Neutrophil (primary cell): Measurements from ENCODE around the gene ZNF189.

Experiments used
- H3K27ac ChIP-seq: fragments of 200-600 bp; sonication (generic); 2 replicates; pipeline ENCODE4 v1.5.1; 2016; ENCODE audit warnings: mild to moderate bottlenecking, moderate library complexity
- H3K27me3 ChIP-seq: fragments of 200-600 bp; sonication (generic); 2 replicates; pipeline ENCODE4 v1.6.0; 2016; ENCODE audit warnings: mild to moderate bottlenecking
- H3K36me3 ChIP-seq: fragments of 200-600 bp; sonication (generic); 2 replicates; pipeline ENCODE4 v1.5.1; 2017
- H3K4me1 ChIP-seq, 2 experiments: fragments of 200-600 bp in 1 of 2; sonication (generic) in 1 of 2; 1 replicate in 1 of 2; 2 replicates in 1 of 2; pipeline versions ENCODE4 v1.5.1 to v1.6.1; 2013 to 2016; ENCODE audit warnings: low read depth in 1 of 2, low read length in 1 of 2, mild to moderate bottlenecking in 1 of 2, moderate library complexity in 1 of 2; ENCODE audit not compliant: control insufficient read depth in 1 of 2, insufficient read depth in 1 of 2
- H3K4me3 ChIP-seq, 2 experiments: fragments of 200-600 bp in 1 of 2; sonication (generic) in 1 of 2; 1 replicate in 1 of 2; 2 replicates in 1 of 2; pipeline ENCODE4 v1.5.1; 2013 to 2016; ENCODE audit warnings: low read depth in 1 of 2, low read length in 1 of 2, mild to moderate bottlenecking in 1 of 2, moderate library complexity in 1 of 2
- H3K9me3 ChIP-seq: fragments of 200-600 bp; sonication (generic); 2 replicates; pipeline ENCODE4 v1.5.1; 2016
- TF ChIP-seq, protein P1 (sequence below): fragments of 200-600 bp; sonication (generic); IDR thresholded peaks from 2 replicates; pipeline ENCODE4 v1.5.1; 2016; ENCODE audit warnings: antibody characterized with exemption

Gene ZNF189

DNA sequence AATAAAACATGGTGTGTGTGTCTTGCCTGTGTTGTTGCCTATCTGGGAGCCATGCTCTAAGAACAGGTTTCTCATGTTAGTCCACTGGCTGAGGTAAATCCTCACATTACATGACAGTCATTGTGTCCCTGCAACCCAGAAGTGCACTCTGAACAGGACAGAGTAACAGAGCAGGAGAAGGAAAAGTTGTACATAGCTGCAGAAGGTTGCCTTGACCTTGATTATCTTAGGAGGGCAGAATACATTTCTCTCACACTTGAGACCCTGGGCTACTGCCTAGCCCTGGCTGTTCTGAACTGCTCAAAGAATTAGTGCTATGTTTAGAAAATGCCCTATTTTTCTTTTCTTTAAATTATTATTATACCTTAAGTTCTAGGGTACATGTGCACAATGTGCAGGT lies 16.9 kb downstream of the ZNF189 start:
- Histone ChIP-seq H3K27ac (no peak overlapping the region), H3K4me1 (peaks cover 7 to 17% of the 10 kb centered on the region in 2 experiments), H3K36me3 (no peaks in the 10 kb centered on the region), H3K27me3 (no peaks in the 10 kb centered on the region), H3K9me3 (peaks cover 8% of the 10 kb centered on the region), H3K4me3 (no peak overlapping the region)
- TF ChIP-seq, protein P1, sequence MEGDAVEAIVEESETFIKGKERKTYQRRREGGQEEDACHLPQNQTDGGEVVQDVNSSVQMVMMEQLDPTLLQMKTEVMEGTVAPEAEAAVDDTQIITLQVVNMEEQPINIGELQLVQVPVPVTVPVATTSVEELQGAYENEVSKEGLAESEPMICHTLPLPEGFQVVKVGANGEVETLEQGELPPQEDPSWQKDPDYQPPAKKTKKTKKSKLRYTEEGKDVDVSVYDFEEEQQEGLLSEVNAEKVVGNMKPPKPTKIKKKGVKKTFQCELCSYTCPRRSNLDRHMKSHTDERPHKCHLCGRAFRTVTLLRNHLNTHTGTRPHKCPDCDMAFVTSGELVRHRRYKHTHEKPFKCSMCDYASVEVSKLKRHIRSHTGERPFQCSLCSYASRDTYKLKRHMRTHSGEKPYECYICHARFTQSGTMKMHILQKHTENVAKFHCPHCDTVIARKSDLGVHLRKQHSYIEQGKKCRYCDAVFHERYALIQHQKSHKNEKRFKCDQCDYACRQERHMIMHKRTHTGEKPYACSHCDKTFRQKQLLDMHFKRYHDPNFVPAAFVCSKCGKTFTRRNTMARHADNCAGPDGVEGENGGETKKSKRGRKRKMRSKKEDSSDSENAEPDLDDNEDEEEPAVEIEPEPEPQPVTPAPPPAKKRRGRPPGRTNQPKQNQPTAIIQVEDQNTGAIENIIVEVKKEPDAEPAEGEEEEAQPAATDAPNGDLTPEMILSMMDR = no peak

DNA sequence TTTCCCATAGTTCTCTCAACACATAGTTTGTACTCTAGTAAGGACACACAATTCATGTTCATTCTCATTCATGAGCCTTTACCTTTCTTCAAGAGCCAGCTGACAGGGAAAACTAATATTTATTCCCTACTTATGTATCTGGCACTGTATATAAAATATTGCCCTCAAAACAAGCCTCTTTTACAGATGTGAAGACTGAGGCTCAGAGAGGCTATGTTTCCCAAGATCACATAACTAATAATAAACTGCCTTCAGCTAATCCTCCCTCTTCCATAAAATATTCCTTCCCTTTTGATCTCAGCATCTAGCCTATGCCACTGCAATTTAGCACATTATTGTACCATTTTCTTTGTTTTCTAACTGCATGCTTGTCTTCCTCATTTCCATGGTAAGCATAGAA lies 18.7 kb downstream of the ZNF189 start:
- TF ChIP-seq, protein P1 = no peak
- Histone ChIP-seq H3K27ac (no peak overlapping the region), H3K36me3 (no peaks in the 10 kb centered on the region), H3K4me1 (peaks cover 7 to 17% of the 10 kb centered on the region in 2 experiments), H3K27me3 (no peaks in the 10 kb centered on the region), H3K4me3 (no peak overlapping the region), H3K9me3 (no peaks in the 10 kb centered on the region)

DNA sequence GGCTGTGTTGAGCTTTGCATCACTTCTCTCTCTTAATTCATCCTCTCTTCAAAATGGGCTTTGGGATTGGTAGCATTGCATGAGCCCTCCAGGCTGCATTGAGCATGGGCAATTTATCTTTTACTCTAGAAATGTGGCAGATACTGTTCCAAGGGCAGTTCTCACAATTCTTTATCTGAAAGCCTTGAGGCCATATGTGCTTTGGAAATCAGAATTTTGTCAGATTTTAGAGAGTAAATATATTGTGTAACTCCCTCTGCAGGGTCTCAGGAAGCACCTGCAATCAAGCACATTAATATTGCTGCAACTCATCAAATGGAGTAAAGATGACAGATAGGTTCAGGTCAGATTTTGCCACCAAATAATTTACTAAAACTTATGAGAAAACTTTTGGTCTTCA lies 19.3 kb downstream of the ZNF189 start:
- Histone ChIP-seq H3K36me3 (no peaks in the 10 kb centered on the region), H3K4me3 (no peak overlapping the region), H3K27me3 (no peaks in the 10 kb centered on the region), H3K9me3 (no peaks in the 10 kb centered on the region), H3K27ac (no peak overlapping the region), H3K4me1 (peaks cover 7 to 17% of the 10 kb centered on the region in 2 experiments)
- TF ChIP-seq, protein P1 = no peak

DNA sequence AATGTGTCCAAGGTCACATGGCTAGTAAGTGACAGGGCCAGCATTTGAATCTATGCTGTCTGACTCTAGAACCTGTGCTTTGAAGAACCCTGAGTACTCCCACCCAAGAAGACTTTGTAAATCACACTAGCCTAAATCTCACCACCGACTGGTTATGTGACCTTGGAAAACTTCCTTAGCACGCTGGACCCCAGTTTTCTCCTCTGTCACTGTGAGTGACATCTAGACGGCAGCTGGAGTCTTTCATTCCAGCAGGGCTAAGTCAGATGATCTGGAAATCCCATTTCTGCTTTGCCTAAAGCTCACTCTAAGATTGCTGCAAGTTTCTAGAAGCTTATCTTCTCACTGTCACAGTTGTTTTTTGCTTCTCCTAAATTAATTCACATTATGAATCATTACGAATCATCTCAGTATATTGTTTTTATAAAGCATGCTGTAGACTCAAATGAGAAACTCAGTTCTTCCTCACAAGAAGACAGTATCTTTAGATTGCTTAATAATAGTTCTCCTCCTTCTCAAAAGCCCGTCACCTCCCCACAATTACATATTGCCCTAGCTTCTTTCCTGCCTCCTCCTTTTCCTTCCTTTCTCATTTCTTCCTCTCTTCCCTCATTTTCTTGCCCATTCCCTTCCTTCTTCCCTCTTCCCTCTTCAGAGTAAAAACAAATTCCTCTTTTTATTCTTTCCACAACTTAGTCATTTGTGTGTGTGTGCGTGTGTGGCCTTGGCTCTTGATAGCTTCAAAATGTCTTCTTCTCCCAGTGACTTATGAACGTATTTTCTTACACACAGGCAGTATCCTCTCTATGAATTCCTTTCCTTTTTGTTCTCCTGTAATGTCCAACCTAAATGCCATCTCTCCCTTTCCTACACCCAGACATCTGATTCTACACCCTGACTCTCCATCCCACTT lies 20.1 kb downstream of the ZNF189 start:
- Histone ChIP-seq H3K9me3 (no peaks in the 10 kb centered on the region), H3K4me3 (no peak overlapping the region), H3K4me1 (peaks cover 7 to 17% of the 10 kb centered on the region in 2 experiments), H3K27ac (no peak overlapping the region), H3K36me3 (no peaks in the 10 kb centered on the region), H3K27me3 (no peaks in the 10 kb centered on the region)
- TF ChIP-seq, protein P1 = no peak

DNA sequence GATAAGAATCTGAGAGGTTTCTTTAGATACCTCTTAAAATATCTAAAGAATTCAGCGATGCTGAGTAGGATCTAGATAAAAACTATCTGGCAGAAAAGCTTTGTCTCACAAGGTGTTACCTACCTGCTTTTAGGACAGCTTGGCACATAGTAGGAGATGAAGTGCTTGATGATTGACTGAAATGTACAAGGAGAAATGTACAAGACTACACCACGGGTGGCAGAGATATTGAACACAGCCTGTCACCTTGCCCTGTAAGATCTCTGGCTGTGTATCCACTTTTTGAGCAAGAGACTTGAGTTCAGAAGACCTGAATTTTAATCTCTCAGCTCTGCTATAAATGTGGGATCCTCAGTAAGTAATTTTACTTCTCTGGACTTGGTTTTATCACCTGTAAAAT lies 21.2 kb downstream of the ZNF189 start:
- no peak overlapping the region for H3K27ac ChIP-seq
- no peaks in the 10 kb centered on the region for H3K27me3 ChIP-seq
- no peak overlapping the region for H3K4me3 ChIP-seq
- peaks cover 7 to 17% of the 10 kb centered on the region in 2 experiments for H3K4me1 ChIP-seq
- no peaks in the 10 kb centered on the region for H3K36me3 ChIP-seq
- H3K9me3 ChIP-seq = no peaks in the 10 kb centered on the region
- TF ChIP-seq, protein P1 = no peak
